ENCODE results near the gene ATRAID. TPM values are rescaled to one million over a fixed set of nuclear protein-coding genes. Genes with fewer than 3 reads are reported as not detected.

The ATRAID gene
- total and polyA plus RNA-seq, 2 experiments from 2014 or later, result 129 to 154 TPM

DNA sequence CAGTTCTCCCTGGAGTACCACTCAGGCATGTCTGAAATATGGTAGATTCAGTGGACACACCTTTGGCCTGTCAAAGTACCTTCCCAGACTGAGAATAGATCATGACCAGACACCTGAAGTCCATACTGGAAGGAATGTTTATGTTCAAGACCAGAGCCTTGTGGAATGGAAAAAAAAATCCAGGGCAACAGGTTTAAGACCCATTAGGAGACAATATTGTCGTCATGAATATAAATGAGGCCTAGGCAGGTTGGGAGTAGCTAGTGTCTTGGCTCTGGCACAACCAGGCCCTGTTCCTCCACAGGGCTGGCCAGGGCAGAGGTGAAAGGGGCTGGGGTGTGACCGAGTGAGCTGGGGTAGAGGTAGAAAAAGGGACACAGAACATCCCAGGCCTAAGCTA, 13.2 kb upstream of the ATRAID start:
- no peaks in the 10 kb centered on the region for H3K9me2 ChIP-seq (ENCODE audit: insufficient read depth)
- H3K4me2 ChIP-seq, result no peak overlapping the region
- DNase-seq (ENCODE audit: low spot score) (no peak), ATAC-seq (no peak; the same call in 2 of the 3 replicates)
- H3K36me3 Mint-ChIP-seq (ENCODE audit: low read depth), result peaks cover 41% of the 10 kb centered on the region
- H3K4me1 ChIP-seq (ENCODE audit: insufficient read depth), result no peaks in the 10 kb centered on the region
- no peaks in the 10 kb centered on the region for H3K9me3 Mint-ChIP-seq
- no peaks in the 10 kb centered on the region for H3F3A ChIP-seq (replicated peaks; ENCODE audit: low read depth)
- no peak overlapping the region for H3K27ac ChIP-seq (ENCODE audit: low read depth)
- no peak for TF ChIP-seq NANOG (IDR thresholded peaks at IDR 0.05; ENCODE audit: borderline replicate concordance)
- no peak overlapping the region for H3K27ac Mint-ChIP-seq
- H4K20me1 ChIP-seq (replicated peaks; ENCODE audit: insufficient read depth), result no peaks in the 10 kb centered on the region; the same call in 1 of the 2 replicates
- H2AFZ ChIP-seq, result no peak overlapping the region
- peaks cover 12% of the 10 kb centered on the region; the same call in 1 of the 2 replicates for H3K36me3 ChIP-seq (ENCODE audit: insufficient read depth)
- no peak overlapping the region for H3K4me3 ChIP-seq
- no peaks in the 10 kb centered on the region for H3K27me3 ChIP-seq (ENCODE audit: insufficient read depth)
- H3K4me1 Mint-ChIP-seq, result no peaks in the 10 kb centered on the region
- no peaks in the 10 kb centered on the region for H3K27me3 Mint-ChIP-seq (ENCODE audit: insufficient read depth, low read depth, poor library complexity)
- no peaks in the 10 kb centered on the region for H3K79me2 ChIP-seq (replicated peaks; ENCODE audit: insufficient read depth)
- H3K4me3 Mint-ChIP-seq, result no peak overlapping the region

DNA sequence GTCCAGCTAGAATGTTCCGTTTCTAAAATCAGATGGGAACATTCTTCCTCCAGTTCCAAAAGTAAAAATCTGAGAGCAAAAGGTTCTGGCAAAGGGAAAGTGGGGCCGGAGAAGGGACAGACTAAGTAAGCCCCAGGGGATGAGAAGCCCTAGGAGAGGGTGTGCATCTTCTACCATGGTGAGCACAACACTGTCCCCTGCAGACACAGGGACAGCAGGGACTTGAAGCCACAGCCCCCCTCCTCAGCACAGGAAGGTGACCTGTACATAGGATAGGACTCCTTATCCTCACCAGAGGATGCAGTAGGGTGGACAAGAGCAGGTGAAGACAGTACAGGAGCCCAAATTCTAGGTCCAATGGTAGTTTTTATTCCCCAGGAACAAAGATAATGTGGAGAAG, 12.6 kb upstream of the ATRAID start:
- H3K4me1 Mint-ChIP-seq, result no peaks in the 10 kb centered on the region
- H3K4me3 Mint-ChIP-seq, result no peak overlapping the region
- peaks cover 46% of the 10 kb centered on the region for H3K36me3 Mint-ChIP-seq (ENCODE audit: low read depth)

More for the DNA sequence above, 12.6 kb upstream of the ATRAID start:
- no peaks in the 10 kb centered on the region for H3K9me2 ChIP-seq (ENCODE audit: insufficient read depth)
- no peaks in the 10 kb centered on the region for H3K4me1 ChIP-seq (ENCODE audit: insufficient read depth)
- ATAC-seq, result no peak
- DNase-seq (ENCODE audit: low spot score), result no peak
- Mint-ChIP-seq H3K27me3 (ENCODE audit: insufficient read depth, low read depth, poor library complexity) (no peaks in the 10 kb centered on the region), H3K27ac (no peak overlapping the region), H3K9me3 (no peaks in the 10 kb centered on the region)
- no peaks in the 10 kb centered on the region for H3K27me3 ChIP-seq (ENCODE audit: insufficient read depth)
- H3K27ac ChIP-seq (ENCODE audit: low read depth), result no peak overlapping the region
- H4K20me1 ChIP-seq (replicated peaks; ENCODE audit: insufficient read depth), result no peaks in the 10 kb centered on the region; the same call in 1 of the 2 replicates
- H3F3A ChIP-seq (replicated peaks; ENCODE audit: low read depth), result no peaks in the 10 kb centered on the region
- TF ChIP-seq ZNF114 (CRISPR knock-in tag; IDR thresholded peaks at IDR 0.05), result no peak
- TF ChIP-seq, protein P1, sequence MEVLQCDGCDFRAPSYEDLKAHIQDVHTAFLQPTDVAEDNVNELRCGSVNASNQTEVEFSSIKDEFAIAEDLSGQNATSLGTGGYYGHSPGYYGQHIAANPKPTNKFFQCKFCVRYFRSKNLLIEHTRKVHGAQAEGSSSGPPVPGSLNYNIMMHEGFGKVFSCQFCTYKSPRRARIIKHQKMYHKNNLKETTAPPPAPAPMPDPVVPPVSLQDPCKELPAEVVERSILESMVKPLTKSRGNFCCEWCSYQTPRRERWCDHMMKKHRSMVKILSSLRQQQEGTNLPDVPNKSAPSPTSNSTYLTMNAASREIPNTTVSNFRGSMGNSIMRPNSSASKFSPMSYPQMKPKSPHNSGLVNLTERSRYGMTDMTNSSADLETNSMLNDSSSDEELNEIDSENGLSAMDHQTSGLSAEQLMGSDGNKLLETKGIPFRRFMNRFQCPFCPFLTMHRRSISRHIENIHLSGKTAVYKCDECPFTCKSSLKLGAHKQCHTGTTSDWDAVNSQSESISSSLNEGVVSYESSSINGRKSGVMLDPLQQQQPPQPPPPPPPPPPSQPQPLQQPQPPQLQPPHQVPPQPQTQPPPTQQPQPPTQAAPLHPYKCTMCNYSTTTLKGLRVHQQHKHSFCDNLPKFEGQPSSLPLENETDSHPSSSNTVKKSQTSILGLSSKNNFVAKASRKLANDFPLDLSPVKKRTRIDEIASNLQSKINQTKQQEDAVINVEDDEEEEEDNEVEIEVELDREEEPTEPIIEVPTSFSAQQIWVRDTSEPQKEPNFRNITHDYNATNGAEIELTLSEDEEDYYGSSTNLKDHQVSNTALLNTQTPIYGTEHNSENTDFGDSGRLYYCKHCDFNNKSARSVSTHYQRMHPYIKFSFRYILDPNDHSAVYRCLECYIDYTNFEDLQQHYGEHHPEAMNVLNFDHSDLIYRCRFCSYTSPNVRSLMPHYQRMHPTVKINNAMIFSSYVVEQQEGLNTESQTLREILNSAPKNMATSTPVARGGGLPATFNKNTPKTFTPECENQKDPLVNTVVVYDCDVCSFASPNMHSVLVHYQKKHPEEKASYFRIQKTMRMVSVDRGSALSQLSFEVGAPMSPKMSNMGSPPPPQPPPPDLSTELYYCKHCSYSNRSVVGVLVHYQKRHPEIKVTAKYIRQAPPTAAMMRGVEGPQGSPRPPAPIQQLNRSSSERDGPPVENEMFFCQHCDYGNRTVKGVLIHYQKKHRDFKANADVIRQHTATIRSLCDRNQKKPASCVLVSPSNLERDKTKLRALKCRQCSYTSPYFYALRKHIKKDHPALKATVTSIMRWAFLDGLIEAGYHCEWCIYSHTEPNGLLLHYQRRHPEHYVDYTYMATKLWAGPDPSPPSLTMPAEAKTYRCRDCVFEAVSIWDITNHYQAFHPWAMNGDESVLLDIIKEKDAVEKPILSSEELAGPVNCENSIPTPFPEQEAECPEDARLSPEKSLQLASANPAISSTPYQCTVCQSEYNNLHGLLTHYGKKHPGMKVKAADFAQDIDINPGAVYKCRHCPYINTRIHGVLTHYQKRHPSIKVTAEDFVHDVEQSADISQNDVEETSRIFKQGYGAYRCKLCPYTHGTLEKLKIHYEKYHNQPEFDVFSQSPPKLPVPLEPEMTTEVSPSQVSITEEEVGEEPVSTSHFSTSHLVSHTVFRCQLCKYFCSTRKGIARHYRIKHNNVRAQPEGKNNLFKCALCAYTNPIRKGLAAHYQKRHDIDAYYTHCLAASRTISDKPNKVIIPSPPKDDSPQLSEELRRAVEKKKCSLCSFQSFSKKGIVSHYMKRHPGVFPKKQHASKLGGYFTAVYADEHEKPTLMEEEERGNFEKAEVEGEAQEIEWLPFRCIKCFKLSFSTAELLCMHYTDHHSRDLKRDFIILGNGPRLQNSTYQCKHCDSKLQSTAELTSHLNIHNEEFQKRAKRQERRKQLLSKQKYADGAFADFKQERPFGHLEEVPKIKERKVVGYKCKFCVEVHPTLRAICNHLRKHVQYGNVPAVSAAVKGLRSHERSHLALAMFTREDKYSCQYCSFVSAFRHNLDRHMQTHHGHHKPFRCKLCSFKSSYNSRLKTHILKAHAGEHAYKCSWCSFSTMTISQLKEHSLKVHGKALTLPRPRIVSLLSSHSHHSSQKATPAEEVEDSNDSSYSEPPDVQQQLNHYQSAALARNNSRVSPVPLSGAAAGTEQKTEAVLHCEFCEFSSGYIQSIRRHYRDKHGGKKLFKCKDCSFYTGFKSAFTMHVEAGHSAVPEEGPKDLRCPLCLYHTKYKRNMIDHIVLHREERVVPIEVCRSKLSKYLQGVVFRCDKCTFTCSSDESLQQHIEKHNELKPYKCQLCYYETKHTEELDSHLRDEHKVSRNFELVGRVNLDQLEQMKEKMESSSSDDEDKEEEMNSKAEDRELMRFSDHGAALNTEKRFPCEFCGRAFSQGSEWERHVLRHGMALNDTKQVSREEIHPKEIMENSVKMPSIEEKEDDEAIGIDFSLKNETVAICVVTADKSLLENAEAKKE (CRISPR knock-in tag; IDR thresholded peaks at IDR 0.05), result no peak
- TF ChIP-seq POLR2AphosphoS5 (IDR thresholded peaks at IDR 0.05; ENCODE audit: low read depth), result no peak
- no peak for TF ChIP-seq JUNB (IDR thresholded peaks at IDR 0.05; ENCODE audit: unreplicated experiment)
- TF ChIP-seq ZNF331 (CRISPR knock-in tag; IDR thresholded peaks at IDR 0.05; ENCODE audit: low read depth), result no peak
- no peak for TF ChIP-seq EZH2phosphoT487 (IDR thresholded peaks at IDR 0.05; ENCODE audit: unreplicated experiment)
- TF ChIP-seq STAT1 (IDR thresholded peaks at IDR 0.05; ENCODE audit: unreplicated experiment), result no peak
- TF ChIP-seq, protein P2, sequence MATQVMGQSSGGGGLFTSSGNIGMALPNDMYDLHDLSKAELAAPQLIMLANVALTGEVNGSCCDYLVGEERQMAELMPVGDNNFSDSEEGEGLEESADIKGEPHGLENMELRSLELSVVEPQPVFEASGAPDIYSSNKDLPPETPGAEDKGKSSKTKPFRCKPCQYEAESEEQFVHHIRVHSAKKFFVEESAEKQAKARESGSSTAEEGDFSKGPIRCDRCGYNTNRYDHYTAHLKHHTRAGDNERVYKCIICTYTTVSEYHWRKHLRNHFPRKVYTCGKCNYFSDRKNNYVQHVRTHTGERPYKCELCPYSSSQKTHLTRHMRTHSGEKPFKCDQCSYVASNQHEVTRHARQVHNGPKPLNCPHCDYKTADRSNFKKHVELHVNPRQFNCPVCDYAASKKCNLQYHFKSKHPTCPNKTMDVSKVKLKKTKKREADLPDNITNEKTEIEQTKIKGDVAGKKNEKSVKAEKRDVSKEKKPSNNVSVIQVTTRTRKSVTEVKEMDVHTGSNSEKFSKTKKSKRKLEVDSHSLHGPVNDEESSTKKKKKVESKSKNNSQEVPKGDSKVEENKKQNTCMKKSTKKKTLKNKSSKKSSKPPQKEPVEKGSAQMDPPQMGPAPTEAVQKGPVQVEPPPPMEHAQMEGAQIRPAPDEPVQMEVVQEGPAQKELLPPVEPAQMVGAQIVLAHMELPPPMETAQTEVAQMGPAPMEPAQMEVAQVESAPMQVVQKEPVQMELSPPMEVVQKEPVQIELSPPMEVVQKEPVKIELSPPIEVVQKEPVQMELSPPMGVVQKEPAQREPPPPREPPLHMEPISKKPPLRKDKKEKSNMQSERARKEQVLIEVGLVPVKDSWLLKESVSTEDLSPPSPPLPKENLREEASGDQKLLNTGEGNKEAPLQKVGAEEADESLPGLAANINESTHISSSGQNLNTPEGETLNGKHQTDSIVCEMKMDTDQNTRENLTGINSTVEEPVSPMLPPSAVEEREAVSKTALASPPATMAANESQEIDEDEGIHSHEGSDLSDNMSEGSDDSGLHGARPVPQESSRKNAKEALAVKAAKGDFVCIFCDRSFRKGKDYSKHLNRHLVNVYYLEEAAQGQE (IDR thresholded peaks at IDR 0.05; ENCODE audit: unreplicated experiment), result no peak
- TF ChIP-seq, protein P3, sequence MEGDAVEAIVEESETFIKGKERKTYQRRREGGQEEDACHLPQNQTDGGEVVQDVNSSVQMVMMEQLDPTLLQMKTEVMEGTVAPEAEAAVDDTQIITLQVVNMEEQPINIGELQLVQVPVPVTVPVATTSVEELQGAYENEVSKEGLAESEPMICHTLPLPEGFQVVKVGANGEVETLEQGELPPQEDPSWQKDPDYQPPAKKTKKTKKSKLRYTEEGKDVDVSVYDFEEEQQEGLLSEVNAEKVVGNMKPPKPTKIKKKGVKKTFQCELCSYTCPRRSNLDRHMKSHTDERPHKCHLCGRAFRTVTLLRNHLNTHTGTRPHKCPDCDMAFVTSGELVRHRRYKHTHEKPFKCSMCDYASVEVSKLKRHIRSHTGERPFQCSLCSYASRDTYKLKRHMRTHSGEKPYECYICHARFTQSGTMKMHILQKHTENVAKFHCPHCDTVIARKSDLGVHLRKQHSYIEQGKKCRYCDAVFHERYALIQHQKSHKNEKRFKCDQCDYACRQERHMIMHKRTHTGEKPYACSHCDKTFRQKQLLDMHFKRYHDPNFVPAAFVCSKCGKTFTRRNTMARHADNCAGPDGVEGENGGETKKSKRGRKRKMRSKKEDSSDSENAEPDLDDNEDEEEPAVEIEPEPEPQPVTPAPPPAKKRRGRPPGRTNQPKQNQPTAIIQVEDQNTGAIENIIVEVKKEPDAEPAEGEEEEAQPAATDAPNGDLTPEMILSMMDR (conservative IDR thresholded peaks at IDR 0.05; ENCODE audit: low read depth in 2 of 2), result no peak
- H3K36me3 ChIP-seq (ENCODE audit: insufficient read depth), result peaks cover 12% of the 10 kb centered on the region; the same call in 1 of the 2 replicates
- no peaks in the 10 kb centered on the region for H3K79me2 ChIP-seq (replicated peaks; ENCODE audit: insufficient read depth)
- no peak overlapping the region for H2AFZ ChIP-seq
- H3K4me2 ChIP-seq, result no peak overlapping the region
- H3K4me3 ChIP-seq, result no peak overlapping the region

Data from GM23338 (cell line).